ENCODE measurements around the gene CCIN.
"Not testable (repeated sequence)": the region's sequence is repeated elsewhere in the genome, so short reads cannot be mapped to it uniquely, and the experiment has no call there.

CCIN gene
- total RNA-seq: 0 to 1.3 (median 0.10) reads per million in 17 experiments

- DNase-seq: no peak
These were observed at the start of gene CCIN for GRCh38 chr9:36169166-36169565. TSS of gene CCIN (plus strand) at chr9:36169388. CDS start at chr9:36169503, 115 bp downstream.

DNA sequence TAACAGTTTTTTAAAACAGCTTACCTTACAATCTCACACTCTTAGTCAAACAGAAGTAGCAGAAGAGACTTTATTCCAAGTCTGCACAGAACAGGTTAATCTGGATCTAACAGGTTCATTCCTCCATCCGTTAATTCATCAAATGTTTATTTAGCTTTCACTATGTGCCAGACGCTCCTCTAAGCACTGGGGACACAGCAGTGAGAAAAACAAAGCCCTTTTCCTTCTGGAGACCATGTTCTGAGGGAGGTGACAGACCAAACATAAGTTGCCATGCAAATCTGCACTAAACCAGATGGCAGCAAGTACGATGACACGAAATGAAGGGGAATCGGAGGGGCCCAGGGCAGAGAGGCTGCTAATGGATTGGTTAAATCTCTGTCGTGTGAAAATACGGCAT lies 49.7 kb upstream of the CCIN start:
- no peak for DNase-seq

DNA sequence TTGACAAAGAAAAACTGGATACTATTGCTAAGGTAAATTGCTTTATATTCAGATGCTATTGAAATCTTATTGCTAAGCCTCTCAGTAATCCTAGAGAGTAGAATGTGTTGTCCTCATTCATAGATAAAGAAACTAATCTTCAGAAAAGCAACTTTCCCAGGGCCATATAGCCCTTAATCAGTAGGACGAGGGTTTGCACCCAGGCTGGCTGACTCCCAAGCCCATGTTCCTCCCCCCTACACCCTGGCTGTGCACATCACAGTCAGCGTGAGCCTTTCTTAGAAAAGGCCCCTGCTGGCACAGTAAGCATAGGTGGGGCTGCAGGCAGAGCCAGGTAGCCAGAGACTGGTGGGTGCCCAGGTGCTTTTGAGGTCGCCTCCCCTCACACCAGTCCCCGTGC lies 48.5 kb upstream of the CCIN start:
- DNase-seq: no peak

GRCh38 chr9:36121971-36122370 lies 47.2 kb upstream of the CCIN start:
- peak; percentile 40 to 70 (median 58) for DNase-seq

DNA sequence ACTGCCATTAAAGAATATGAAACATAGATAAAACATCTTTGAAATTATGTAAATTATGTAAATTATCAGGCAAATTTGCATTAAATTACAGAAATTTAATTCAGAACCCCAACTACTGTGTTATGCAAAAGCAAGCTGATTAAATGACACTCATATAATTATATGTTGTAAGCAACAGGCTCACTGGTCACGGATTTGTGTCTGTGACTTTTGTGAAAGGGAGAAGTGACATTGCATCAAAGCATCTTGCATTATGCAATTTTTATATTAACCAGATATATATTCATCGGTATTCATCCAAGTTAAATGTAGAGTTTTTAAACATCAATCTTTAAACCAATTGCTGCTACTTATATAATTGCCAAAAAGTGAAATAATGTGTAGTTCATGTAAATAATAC lies 45.7 kb upstream of the CCIN start:
- DNase-seq: peak; percentile 50 to 83 (median 68)

DNA sequence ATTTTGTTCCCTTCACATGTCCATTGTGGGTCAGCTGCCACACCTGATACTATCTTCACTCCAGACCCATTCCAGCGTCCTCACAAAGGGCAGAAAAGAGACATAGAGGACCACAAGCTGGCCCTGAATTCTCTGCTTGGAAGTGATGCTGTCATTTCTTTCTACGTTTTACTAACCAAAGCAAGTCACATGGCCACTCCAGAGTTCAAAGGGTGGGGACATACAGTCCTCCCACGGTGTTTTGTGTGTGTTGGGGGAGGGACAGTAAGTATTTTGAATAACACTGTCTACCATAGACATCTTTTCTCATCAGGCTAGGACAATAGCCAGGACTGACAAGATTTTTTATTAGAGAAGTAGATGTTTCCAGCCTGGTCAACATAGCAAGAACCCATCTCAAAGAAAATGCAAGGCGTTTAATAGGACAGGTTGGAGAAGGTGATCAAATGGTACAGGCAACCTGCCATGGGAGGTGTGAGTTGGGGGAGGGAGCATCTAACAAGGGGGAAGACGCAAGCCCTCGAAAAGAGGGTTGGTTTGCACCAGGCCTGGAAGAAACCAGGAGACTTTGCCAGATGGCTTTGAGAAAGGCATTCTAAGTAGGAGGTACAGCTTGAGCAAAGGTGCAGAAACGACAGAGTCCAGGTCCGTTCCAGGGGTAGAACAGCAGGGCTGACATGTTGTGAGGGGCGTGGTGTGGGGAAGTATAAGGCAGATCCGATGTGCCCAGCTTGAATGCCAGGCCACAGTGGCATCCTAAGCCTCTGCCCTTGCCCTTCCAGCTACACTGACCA lies 43.9 kb upstream of the CCIN start:
- DNase-seq: peak in 3 of 4 experiments; percentile 64 to 73 (median 68)

DNA sequence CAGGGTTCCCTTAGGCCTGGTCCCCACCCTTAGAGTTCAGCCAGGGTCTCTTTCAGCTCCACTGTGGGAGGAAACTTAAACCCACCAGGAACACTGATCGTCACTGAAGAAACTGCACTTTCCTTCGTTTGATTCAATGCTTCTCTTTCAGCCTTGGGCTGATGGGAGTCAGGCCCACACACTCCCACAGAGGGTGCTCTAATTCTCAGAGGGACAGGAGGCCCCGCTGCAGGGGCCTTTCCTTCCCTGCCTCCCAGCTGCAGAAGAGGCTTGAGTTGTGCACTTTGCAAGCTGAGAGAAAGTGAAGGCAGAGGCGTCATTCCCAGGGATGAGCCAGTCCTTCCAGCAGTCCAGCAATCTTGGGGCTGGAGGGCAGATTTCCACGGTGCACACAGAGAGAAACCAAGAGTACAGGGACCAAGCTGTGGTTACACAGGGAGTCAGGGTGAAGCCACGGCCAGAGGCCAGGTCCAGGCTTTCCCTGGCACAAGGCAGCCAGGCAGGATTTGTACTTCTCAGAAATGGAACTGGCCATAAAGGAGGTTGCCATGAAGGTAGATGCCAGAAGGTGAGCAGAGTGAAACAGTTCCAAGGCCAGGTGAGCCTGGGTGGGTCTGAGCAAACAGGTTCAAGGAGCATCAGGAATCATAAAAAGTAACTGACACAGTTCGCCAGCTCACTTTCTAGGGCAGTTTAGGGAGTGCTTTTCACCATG lies 43.0 kb upstream of the CCIN start:
- DNase-seq: peak in 3 of 4 experiments; percentile 49 to 64 (median 59)

GRCh38 chr9:36127652-36128244 lies 41.4 kb upstream of the CCIN start:
- DNase-seq: peak; percentile 82 to 91 (median 88)

GRCh38 chr9:36128349-36128748 lies 40.8 kb upstream of the CCIN start:
- DNase-seq: peak; percentile 61 to 83 (median 76)

- peak; percentile 51 to 79 (median 74) for DNase-seq
These were observed 40.0 kb upstream of the CCIN start for GRCh38 chr9:36129139-36129538.

DNA sequence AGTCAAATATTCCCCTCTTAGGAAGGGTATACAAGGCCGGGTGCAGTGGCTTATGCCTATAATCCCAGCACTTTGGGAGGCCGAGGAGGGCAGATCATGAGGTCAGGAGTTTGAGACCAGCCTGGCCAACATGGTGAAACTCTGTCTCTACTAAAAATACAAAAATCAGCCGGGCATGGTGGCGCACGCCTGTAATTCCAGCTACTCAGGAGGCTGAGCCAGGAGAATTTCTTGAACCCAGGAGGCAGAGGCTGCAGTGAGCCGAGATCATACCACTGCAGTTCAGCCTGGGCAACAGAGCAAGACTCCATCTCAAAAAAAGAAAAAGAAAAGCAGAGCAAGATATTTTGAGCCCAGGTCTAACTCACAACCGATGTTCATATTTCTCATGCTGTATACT lies 37.5 kb upstream of the CCIN start:
- not testable (repeated sequence) for DNase-seq

DNA sequence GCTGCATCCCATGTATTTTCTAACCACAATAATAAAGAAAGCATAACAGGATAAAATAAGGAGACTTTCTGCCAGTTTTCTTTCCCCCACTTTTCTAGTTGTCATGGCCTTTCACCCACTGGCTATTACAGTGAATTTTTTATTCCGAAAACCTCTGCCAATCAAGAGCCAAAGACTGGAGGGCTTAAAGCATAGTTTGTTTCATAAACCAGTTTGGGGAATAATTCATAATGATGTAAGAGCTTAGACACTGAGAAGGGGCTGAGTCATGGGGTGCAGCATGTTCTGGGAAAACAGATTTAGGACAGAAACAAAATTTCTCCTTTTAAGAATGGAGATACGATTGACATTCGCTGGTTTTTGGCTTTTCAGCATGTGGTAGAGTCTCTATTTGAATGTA lies 37.1 kb upstream of the CCIN start:
- DNase-seq: no peak

- no peak for DNase-seq
These were observed 34.3 kb upstream of the CCIN start for GRCh38 chr9:36134761-36135505.

- DNase-seq: no peak
These were observed 33.4 kb upstream of the CCIN start for GRCh38 chr9:36135741-36136271.

DNA sequence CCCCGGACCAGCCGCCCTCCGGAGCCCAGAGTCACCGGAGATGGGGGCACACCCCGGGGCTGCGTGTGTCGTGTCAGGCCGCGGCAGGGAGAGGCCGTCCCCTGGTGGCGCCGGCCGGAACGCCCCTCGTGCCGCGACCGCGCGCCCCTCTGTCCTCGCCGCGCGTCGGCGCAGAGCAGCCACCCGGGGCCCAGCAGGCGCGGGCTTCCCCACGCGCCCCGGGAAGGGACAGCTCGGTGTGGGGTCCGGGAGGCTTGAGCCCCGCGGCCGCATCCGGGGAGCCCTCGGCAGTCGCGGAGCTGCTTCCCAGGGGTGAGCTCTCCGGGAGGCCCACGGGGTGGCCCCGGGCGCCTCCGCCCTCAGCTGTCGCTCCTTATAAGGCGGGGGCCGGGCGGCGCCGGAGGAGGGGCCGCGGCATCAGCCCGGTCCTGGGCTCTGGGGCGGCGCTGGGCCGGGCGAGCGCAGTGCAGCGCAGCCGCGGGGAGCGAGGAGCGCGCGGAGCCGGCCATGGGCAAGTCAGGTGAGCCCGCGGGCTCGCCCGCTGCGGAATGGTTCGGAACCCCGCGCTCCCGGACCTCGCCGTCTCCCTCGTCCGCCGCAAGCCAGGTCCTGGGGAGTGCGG lies 32.8 kb upstream of the CCIN start, which contains the start of gene GLIPR2:
Gene GLIPR2, plus strand, starts transcription at position 462 of the 622 bp plus-strand sequence. Its CDS starts 46 bp downstream, at position 508.
- DNase-seq: peak; percentile 89 to 97 (median 94)

DNA sequence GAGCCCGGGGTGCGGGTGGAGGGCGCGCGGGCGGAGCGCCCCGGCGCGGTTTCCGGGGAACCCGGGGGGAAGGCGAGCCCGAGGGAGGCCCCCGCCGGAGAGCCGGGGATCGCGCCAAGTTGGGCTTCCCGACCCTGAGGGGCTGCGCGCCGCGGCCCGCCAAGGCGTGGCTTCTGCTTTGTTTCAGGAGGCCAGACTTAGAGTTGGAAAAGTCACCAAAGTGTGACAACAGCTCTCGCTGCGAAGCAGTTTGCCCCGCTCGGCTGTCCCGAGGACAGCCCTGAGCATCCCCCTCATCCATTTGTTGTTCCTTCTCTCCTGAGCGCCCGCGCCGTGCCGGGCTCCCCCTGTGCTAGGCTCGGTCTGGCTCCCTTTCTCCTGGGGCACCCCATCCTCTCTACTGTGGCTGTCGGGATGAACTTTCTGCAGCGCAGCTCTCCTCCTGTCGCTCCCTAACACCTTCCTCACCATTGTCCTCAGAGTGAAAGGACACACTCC lies 32.2 kb upstream of the CCIN start:
- DNase-seq: no peak

DNA sequence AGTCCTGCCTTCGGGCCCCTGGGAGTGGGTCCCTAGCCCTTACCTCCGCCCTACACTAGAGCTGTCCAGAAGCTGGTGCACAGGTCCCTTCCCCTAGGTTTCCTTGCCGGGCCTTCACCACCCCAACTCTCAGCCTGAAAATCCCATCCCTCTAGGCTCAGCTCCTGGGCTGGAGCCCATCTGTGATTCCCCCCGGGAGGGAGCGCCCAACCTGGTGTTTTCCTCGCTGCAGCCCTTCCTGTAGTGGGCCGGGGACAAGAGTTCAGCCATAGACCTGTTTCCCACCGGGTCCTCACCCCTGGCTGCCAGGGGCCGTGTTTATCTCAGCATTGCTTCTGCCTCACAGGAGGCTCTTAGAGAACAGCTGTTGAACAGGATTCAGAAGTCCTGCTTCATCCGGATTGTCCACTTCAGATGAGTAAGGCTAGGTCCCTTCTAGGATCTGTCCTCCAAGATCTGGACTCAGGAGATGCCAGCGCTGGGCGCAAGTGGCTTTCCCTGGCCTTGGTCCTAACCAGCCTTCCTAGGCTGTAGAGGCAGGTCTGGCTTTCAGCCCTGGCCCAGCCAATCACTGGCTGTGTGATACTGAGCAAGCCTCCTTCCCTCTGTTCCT lies 31.7 kb upstream of the CCIN start:
- DNase-seq: peak; percentile 36 to 61 (median 52)

DNA sequence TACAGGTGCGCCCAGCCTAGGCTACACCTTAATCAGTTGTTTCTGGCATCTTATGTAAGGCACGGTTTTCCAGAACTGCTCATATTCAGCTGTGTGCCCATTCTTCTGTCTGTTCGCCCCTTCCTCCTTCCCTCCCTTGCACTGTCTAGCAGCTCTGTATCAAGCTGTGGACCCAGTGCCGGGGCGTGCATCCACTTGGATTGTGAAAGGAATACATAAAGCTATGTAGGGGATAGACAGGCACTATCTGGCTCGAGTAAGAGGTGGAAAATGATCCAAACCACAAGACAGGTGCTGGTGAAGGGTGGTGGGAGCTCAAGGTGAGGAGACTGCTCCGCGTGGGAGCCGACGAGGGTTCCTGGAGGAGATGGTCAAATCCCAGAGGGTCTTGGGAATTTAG lies 30.7 kb upstream of the CCIN start:
- no peak for DNase-seq

DNA sequence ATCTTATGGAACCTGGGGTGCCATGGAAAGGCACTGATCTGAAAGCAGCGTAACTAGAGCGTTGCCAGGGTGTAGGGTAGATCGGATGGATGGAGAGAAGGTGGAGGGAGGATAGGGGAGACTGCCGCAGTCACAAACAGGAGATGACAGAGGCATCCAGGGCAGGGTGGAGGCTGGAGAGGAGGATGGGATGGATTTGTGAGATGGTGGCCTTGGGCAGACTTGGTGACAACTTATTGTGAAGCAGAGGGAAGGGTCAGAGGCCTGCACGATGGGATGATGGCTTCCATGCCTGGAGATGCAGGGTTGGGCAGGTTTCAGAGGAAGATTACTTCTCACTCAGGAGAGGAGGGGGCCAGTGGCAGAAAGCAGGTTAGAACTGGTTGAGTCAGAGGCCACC lies 30.3 kb upstream of the CCIN start:
- DNase-seq: no peak

GRCh38 chr9:36140086-36141084 lies 28.8 kb upstream of the CCIN start:
- DNase-seq: peak; percentile 85 to 96 (median 90)
